ENCODE results near the gene FER1L5. TPM values are rescaled to one million over a fixed set of nuclear protein-coding genes. Genes with fewer than 3 reads are reported as not detected.

The FER1L5 gene
- total and polyA plus RNA-seq, 12 donors = 0.01 to 0.14 (median 0.07) TPM; not detected in 5

- Histone ChIP-seq H3K27ac (peak overlapping the region in 5 of 10 donors; percentile 17 to 53 (median 35)), H3K27me3 (no peaks in the 10 kb centered on the region), H3K4me3 (no peak overlapping the region), H3K4me1 (peaks cover 0 to 54% (median 28%) of the 10 kb centered on the region in 9 donors), H3K36me3 (peaks cover 0 to 72% (median 28%) of the 10 kb centered on the region in 9 donors), H3K9me3 (no peaks in the 10 kb centered on the region)
- ATAC-seq (no peak), DNase-seq (no peak)
- 33 to 57% methylated on average over 2 of the region's 2 CpGs for WGBS, 2 donors
- TF ChIP-seq, protein P1, sequence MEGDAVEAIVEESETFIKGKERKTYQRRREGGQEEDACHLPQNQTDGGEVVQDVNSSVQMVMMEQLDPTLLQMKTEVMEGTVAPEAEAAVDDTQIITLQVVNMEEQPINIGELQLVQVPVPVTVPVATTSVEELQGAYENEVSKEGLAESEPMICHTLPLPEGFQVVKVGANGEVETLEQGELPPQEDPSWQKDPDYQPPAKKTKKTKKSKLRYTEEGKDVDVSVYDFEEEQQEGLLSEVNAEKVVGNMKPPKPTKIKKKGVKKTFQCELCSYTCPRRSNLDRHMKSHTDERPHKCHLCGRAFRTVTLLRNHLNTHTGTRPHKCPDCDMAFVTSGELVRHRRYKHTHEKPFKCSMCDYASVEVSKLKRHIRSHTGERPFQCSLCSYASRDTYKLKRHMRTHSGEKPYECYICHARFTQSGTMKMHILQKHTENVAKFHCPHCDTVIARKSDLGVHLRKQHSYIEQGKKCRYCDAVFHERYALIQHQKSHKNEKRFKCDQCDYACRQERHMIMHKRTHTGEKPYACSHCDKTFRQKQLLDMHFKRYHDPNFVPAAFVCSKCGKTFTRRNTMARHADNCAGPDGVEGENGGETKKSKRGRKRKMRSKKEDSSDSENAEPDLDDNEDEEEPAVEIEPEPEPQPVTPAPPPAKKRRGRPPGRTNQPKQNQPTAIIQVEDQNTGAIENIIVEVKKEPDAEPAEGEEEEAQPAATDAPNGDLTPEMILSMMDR (IDR thresholded peaks at IDR 0.05) = no peak
- intact Hi-C loops (cut with DNase I) = no loop called here
Observed at GRCh38 chr2:96626553-96626942, 16.0 kb upstream of the FER1L5 start.

GRCh38 chr2:96631804-96632435 is 10.6 kb upstream of the FER1L5 start:
- H3K9me3 ChIP-seq = no peaks in the 10 kb centered on the region
- no peak overlapping the region for H3K4me3 ChIP-seq
- intact Hi-C loops (cut with DNase I) = loop anchor here in 3 of 10 donors (10.0 kb wide), 4 partner anchors 97 to 333 kb away; partner anchors contain the start of genes ARID5A (in 2 of the 3), CNNM4 (in 2 of the 3) and CNNM3 (in 1 of the 3)
- H3K27ac ChIP-seq = no peak overlapping the region
- no peak for DNase-seq
- TF ChIP-seq, protein P1 (IDR thresholded peaks at IDR 0.05) = no peak
- WGBS, 2 donors = 84 to 91% methylated on average over 4 of the region's 4 CpGs
- H3K27me3 ChIP-seq = no peaks in the 10 kb centered on the region
- peaks cover 0 to 91% (median 39%) of the 10 kb centered on the region in 9 donors for H3K36me3 ChIP-seq
- no peak for ATAC-seq
- peaks cover 0 to 78% (median 46%) of the 10 kb centered on the region in 9 donors for H3K4me1 ChIP-seq

GRCh38 chr2:96633641-96634040 is 8.9 kb upstream of the FER1L5 start:
- TF ChIP-seq, protein P1 (IDR thresholded peaks at IDR 0.05) = no peak
- Histone ChIP-seq H3K27me3 (no peaks in the 10 kb centered on the region), H3K4me1 (peaks cover 0 to 77% (median 51%) of the 10 kb centered on the region in 9 donors), H3K4me3 (no peak overlapping the region), H3K9me3 (no peaks in the 10 kb centered on the region), H3K36me3 (peaks cover 0 to 76% (median 32%) of the 10 kb centered on the region in 9 donors), H3K27ac (no peak overlapping the region)
- no peak for DNase-seq
- intact Hi-C loops (cut with DNase I) = loop anchor here in 3 of 10 donors (10.0 kb wide), 4 partner anchors 99 to 331 kb away; partner anchors contain the start of genes ARID5A (in 2 of the 3), CNNM4 (in 2 of the 3) and CNNM3 (in 1 of the 3)
- ATAC-seq = no peak
- 81 to 84% methylated on average over 9 of the region's 9 CpGs for WGBS, 2 donors

GRCh38 chr2:96636551-96637171 is 5.9 kb upstream of the FER1L5 start:
- ATAC-seq = peak in 5 of 8 donors; percentile 3 to 43 (median 32)
- Histone ChIP-seq H3K27me3 (no peaks in the 10 kb centered on the region), H3K4me3 (peak overlapping the region; percentile 60 to 90 (median 74)), H3K27ac (peak overlapping the region in 9 of 10 donors; percentile 88 to 98 (median 95)), H3K36me3 (peaks cover 0 to 46% (median 11%) of the 10 kb centered on the region in 9 donors), H3K4me1 (peaks cover 0 to 56% (median 45%) of the 10 kb centered on the region in 9 donors), H3K9me3 (no peaks in the 10 kb centered on the region)
- WGBS, 2 donors = 22 to 38% methylated on average over 14 of the region's 14 CpGs
- intact Hi-C loops (cut with DNase I) = loop anchor here in 4 of 10 donors (5.0 to 10.0 kb wide), 8 partner anchors 101 to 328 kb away; partner anchors contain the start of genes CNNM4 (in 4 of the 4), ARID5A (in 2 of the 4), ANKRD39 (in 1 of the 4) and CNNM3 (in 1 of the 4)
- TF ChIP-seq, protein P1 (IDR thresholded peaks at IDR 0.05) = no peak
- peak; percentile 23 to 31 for DNase-seq
